Osteoblast (primary cell): ENCODE data around the gene CLSTN2. TPM values are rescaled to one million over a fixed set of nuclear protein-coding genes. Genes with fewer than 3 reads are reported as not detected.

Experiments
- DNase-seq: peaks from one replicate; pipeline ENCODE4 v3.0.0; 2011; ENCODE audit warnings: low spot score, mixed read lengths; ENCODE audit not compliant: insufficient read length; ENCODE audit errors: missing footprints
- H2AFZ ChIP-seq: 2 replicates; pipeline ENCODE4 v1.6.0; 2011; ENCODE audit warnings: mild to moderate bottlenecking, low read length
- H3K27ac ChIP-seq: 2 replicates; pipeline ENCODE4 v1.5.1; 2011; ENCODE audit warnings: mild to moderate bottlenecking, low read depth, low read length, moderate library complexity
- H3K27me3 ChIP-seq: 2 replicates; pipeline ENCODE4 v1.6.0; 2012; ENCODE audit warnings: mild to moderate bottlenecking, control low read depth, inconsistent platforms, low read length, moderate library complexity; ENCODE audit not compliant: insufficient read depth
- H3K36me3 ChIP-seq: 2 replicates; pipeline ENCODE4 v1.5.1; 2011; ENCODE audit warnings: mild to moderate bottlenecking, low read length, control low read depth, moderate library complexity; ENCODE audit not compliant: insufficient read depth
- H3K4me1 ChIP-seq: 2 replicates; pipeline ENCODE4 v1.5.1; 2011; ENCODE audit warnings: mild to moderate bottlenecking, low read length, control low read depth, moderate library complexity; ENCODE audit not compliant: insufficient read depth
- H3K4me2 ChIP-seq: 2 replicates; pipeline ENCODE4 v1.6.0; 2011; ENCODE audit warnings: mild to moderate bottlenecking, low read length; ENCODE audit not compliant: insufficient read depth
- H3K4me3 ChIP-seq: fragments of 200-600 bp; sonication (generic); 3 replicates; pipeline ENCODE4 v1.5.1; 2012; ENCODE audit warnings: mild to moderate bottlenecking, low read length, inconsistent platforms; ENCODE audit not compliant: insufficient read depth
- H3K79me2 ChIP-seq: 2 replicates; pipeline ENCODE4 v1.6.0; 2012; ENCODE audit warnings: mild to moderate bottlenecking, low read length, control low read depth, inconsistent platforms; ENCODE audit not compliant: insufficient read depth
- H3K9me3 ChIP-seq: 2 replicates; pipeline ENCODE4 v1.5.1; 2011; ENCODE audit warnings: low read depth, low read length, control low read depth
- H4K20me1 ChIP-seq: 2 replicates; pipeline ENCODE4 v1.6.0; 2012; ENCODE audit warnings: mild to moderate bottlenecking, low read length, control low read depth; ENCODE audit not compliant: insufficient read depth
- CTCF ChIP-seq: IDR thresholded peaks from 2 replicates; pipeline ENCODE4 v1.5.1; 2011; ENCODE audit warnings: mild to moderate bottlenecking, low read depth, low read length, moderate library complexity; ENCODE audit errors: extremely low read depth
- total RNA-seq: library from RNA; depleted of rRNA; stranded (reverse); fragments of >200 nt; gene quantifications from 2 replicates; pipeline ENCODE4 v1.2.3, GENCODE V29; 2012

The CLSTN2 gene
- total RNA-seq, 1 donor = under 0.01 TPM

GRCh38 chr3:140332131-140332530 lies 397.1 kb downstream of the CLSTN2 start:
- no peaks in the 10 kb centered on the region for H3K36me3 ChIP-seq
- H3K9me3 ChIP-seq = no peaks in the 10 kb centered on the region
- H3K4me2 ChIP-seq = no peak overlapping the region
- no peak for DNase-seq
- H3K27ac ChIP-seq = no peak overlapping the region
- TF ChIP-seq CTCF = no peak
- no peaks in the 10 kb centered on the region for H3K27me3 ChIP-seq
- H3K4me1 ChIP-seq = no peaks in the 10 kb centered on the region
- H3K4me3 ChIP-seq = no peak overlapping the region
- no peaks in the 10 kb centered on the region for H4K20me1 ChIP-seq
- no peaks in the 10 kb centered on the region for H3K79me2 ChIP-seq
- no peak overlapping the region for H2AFZ ChIP-seq

- DNase-seq = no peak
- H3K79me2 ChIP-seq = no peaks in the 10 kb centered on the region
- no peak overlapping the region for H3K4me2 ChIP-seq
- no peak overlapping the region for H3K27ac ChIP-seq
- H3K4me1 ChIP-seq = no peaks in the 10 kb centered on the region
- TF ChIP-seq CTCF = no peak
- peaks cover 3% of the 10 kb centered on the region for H3K27me3 ChIP-seq
- H3K4me3 ChIP-seq = no peak overlapping the region
- H4K20me1 ChIP-seq = no peaks in the 10 kb centered on the region
- no peak overlapping the region for H2AFZ ChIP-seq
- no peaks in the 10 kb centered on the region for H3K36me3 ChIP-seq
- no peaks in the 10 kb centered on the region for H3K9me3 ChIP-seq
These were observed 399.3 kb downstream of the CLSTN2 start for GRCh38 chr3:140334132-140334929.

- no peak overlapping the region for H3K4me2 ChIP-seq
- H4K20me1 ChIP-seq = no peaks in the 10 kb centered on the region
- no peak overlapping the region for H3K27ac ChIP-seq
- no peak overlapping the region for H2AFZ ChIP-seq
- H3K4me3 ChIP-seq = no peak overlapping the region
- H3K79me2 ChIP-seq = no peaks in the 10 kb centered on the region
- TF ChIP-seq CTCF = no peak
- no peaks in the 10 kb centered on the region for H3K4me1 ChIP-seq
- H3K27me3 ChIP-seq = peaks cover 3% of the 10 kb centered on the region
- H3K9me3 ChIP-seq = no peaks in the 10 kb centered on the region
- no peaks in the 10 kb centered on the region for H3K36me3 ChIP-seq
- DNase-seq = no peak
These were observed 401.5 kb downstream of the CLSTN2 start for GRCh38 chr3:140336465-140336864.

GRCh38 chr3:140338916-140339315 lies 403.9 kb downstream of the CLSTN2 start:
- Histone ChIP-seq H3K4me2 (no peak overlapping the region), H3K4me1 (no peaks in the 10 kb centered on the region), H3K4me3 (no peak overlapping the region), H3K36me3 (no peaks in the 10 kb centered on the region), H4K20me1 (no peaks in the 10 kb centered on the region), H3K27me3 (peaks cover 3% of the 10 kb centered on the region), H3K27ac (no peak overlapping the region), H3K9me3 (no peaks in the 10 kb centered on the region), H2AFZ (no peak overlapping the region), H3K79me2 (no peaks in the 10 kb centered on the region)
- TF ChIP-seq CTCF = no peak
- DNase-seq = no peak
